ENCODE data around the gene OSTM1.

OSTM1 gene

GRCh38 chr6:108100003-108100402 lies 25.5 kb upstream of the OSTM1 start:
- DNase-seq, result no peak

GRCh38 chr6:108097882-108098281 lies 23.3 kb upstream of the OSTM1 start:
- DNase-seq, result no peak

DNA sequence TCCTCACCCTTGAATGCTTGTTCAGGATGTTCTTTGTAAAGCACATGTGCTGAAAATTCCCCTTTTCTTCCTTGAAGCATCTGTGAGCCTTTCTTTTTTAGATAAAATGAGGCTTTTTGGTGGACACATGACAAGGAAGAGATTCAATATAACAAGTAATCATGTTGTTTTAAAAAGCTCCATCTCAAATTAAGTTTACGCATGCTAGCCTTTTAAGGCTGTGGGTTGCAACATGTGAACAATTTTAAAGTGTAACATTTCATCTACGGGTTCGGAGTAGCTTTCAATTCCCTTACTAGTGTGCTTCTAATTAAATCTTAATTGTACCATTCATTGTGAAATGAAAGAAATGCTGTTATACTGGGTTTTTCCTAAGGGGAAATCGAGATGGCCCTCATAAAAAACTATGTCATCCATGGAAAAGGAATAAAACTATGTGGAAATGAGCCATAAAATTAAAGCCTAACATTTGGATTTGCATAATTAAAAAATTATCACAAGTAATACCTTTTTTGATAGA lies 19.3 kb upstream of the OSTM1 start:
- no peak for DNase-seq

- DNase-seq, result no peak
Measured at GRCh38 chr6:108091288-108091687, 16.7 kb upstream of the OSTM1 start.

GRCh38 chr6:108083349-108083748 lies 8.8 kb upstream of the OSTM1 start:
- DNase-seq, result no peak

GRCh38 chr6:108082539-108082938 lies 8.0 kb upstream of the OSTM1 start:
- no peak for DNase-seq

DNA sequence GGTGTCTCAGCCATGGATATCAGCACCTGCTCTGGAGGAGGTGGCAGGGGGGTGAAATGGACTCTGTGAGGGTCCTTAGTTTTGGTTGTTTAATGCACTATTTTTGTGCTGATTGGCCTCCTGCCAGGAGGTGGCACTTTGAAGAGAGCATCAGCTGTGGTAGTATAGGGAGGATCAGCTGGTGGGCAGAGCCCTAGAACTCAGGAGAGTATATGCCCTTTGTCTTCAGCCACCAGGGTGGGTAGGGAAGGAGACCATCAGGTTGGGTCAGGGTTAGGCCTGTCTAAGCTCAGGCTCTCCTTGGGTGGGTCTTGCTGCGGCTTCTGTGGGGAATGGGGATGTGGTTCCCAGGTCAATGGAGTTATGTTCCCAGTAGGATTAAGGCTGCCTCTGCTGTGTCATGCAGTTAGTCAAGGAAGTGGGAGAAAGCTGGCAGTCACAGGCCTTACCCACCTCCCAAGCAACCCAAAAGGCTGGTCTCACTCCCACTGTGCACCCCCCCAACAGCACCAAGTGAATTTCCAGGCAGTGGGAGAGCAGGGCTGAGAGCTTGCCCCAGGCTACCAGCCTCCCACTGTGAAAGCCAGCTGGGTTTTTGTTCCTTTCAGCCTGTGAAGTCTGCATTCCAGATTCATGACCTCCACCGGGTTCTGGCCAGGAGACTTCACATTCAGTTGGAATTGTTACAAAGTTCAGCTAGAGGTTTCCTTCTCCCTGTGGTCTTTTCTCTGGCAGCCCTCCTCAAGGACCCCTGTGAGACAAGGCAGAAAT lies 5.7 kb upstream of the OSTM1 start:
- DNase-seq, result no peak

GRCh38 chr6:108078191-108078590 lies 3.6 kb upstream of the OSTM1 start:
- DNase-seq, result no peak

GRCh38 chr6:108074057-108074358 lies 533 bp downstream of the OSTM1 start:
- DNase-seq, result no peak

GRCh38 chr6:108071736-108072276 lies 2.7 kb downstream of the OSTM1 start:
- DNase-seq, result no peak

DNA sequence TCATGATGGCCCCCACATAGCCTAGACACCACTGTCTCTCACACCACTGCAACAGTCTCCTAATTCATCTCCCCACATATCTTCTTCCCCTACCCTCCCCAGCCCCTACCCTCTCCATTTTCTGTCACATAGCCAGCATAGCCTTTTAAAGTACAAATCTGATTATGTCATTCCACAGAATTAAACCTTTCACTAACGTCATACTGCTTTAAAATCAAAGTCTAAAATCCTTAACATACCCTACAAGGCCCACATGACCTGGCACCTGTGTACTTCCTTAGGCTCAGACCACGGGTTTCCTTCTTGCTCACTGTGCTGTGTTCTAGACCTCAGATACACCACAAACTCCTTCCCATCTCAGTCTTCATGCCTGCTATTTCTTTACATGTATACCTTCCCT lies 5.9 kb downstream of the OSTM1 start:
- no peak for DNase-seq

GRCh38 chr6:108068182-108068581 lies 6.4 kb downstream of the OSTM1 start:
- no peak for DNase-seq

DNA sequence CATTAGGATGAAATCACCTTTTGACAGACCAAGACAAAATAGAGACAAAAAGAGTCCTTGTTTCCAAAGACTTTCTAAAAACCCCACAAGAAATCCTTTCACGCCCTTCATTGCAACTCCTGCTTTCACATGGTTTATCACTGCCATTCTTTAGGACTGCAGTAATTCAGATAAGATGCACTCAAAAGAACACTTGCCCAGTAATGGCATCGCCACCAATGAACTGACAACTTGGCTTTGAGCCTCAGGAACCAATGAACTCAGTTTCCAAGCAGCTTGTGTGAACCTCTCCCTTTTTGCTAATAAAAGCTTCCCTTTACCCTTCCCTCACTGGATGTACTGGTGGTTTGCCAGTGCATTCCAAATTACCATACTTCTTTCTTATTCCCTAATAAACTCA lies 21.8 kb downstream of the OSTM1 start:
- DNase-seq, result no peak

DNA sequence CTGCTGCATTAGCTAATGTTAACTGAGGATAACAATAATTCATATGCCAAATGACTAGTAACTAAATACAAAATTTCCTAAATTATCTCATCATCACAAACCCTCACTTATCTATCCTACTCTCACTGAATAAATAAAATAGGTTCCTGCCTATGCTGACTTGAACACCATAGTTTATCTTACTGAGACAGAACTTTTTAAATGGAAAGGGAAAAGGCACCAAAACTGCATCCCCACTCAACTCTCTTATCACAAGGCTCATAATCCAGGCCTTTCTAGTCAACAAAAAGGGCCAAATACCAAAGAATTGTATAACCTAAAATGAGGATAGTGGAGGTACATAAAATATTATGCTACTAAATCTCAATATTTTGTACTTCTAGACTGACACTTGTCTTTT lies 23.1 kb downstream of the OSTM1 start:
- DNase-seq, result no peak

DNA sequence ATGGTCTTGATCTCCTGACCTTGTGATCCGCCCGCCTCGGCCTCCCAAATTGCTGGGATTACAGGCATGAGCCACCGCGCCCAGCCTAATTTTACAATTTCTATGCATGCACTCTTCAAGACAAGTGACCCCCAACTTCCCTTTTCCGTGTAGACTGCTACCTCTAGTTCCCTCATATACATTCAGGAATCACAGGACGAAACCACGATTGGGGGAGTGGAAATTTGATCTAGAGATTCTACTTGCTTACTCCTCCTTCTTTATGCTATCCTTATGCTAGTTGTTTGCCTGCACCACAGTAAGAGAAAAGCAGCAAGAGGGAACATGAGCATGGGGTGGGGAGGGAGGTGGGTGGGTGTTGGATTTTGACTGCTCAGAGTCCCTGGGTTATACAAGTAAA lies 34.9 kb downstream of the OSTM1 start:
- no peak for DNase-seq

DNA sequence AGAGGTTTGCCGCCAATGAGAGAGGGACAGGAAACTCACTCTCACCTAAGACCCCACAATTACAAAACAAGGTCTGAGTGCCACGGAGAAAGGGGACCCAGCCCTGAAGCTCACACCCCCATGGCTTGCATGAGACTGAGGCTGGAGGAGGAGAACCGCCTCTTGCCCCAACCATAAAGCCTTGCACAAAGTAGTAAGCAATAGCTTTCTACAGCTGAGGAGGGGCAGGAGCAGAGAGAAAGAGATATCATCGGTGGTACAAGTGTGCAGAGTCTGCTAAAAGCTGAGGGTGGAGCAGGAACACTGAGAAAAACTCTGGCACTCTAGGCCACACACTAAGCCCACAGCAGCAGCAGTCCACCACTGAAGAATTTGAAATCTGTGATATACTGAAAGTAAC lies 37.7 kb downstream of the OSTM1 start:
- DNase-seq, result no peak

GRCh38 chr6:108031968-108032367 lies 42.6 kb downstream of the OSTM1 start:
- no peak for DNase-seq

DNA sequence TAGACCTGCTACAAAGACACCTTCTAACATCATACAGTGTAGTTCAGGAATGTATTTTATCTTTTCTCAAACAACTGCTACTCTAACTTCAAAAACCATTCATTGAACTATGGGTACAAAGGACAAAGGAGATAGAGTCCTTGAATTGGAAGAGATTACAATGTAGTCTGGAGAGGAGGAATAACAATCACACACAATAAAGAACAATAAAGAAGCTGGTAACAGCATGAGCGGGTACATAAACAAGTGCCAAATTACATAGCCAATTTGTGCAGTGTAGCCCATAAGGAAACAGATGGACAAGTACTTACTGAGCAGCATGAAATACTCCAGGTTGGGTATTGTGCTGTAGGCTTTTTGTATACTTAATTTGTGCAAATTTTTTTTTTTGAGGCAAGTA lies 44.3 kb downstream of the OSTM1 start:
- no peak for DNase-seq

DNA sequence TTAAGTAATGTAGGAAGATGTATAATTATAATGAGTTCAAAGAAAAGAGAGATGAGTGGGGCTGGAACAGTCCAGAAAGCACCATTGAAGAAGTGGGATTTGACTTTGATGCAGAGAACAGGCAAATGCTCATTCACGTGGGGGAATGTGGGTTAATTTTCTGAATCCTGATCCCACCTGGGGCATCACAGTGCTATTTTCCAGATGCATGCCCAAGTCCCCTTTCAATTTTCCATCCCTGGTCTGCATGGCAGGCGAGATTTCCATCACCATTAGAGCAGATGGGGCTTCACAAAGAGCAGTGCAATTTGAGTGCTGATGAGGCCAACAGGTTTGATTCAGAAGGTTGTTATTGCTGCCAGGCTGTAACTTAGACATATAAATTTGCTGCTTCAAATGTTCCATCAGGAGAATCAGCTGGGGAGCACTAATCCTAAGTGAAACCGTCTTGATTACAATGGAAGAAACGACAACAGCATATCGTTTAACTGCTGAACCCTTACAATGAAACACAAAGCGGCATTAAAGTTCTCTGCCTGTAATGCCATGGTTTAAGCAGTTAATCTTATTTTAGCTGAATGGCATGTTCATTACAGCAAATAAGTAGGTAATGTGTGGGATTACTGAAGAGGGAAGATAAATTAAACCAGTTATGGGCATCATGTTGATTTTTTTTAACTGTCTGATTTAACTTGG lies 45.2 kb downstream of the OSTM1 start:
- DNase-seq, result peak in 1 of 2 experiments; percentile 47

- peak in 1 of 2 experiments; percentile 2 for DNase-seq
Measured at GRCh38 chr6:108027594-108027993, 46.9 kb downstream of the OSTM1 start.

- DNase-seq, result no peak
Measured at GRCh38 chr6:108027056-108027455, 47.5 kb downstream of the OSTM1 start.

- no peak for DNase-seq
Measured at GRCh38 chr6:108024427-108025073, 50.0 kb downstream of the OSTM1 start.

DNA sequence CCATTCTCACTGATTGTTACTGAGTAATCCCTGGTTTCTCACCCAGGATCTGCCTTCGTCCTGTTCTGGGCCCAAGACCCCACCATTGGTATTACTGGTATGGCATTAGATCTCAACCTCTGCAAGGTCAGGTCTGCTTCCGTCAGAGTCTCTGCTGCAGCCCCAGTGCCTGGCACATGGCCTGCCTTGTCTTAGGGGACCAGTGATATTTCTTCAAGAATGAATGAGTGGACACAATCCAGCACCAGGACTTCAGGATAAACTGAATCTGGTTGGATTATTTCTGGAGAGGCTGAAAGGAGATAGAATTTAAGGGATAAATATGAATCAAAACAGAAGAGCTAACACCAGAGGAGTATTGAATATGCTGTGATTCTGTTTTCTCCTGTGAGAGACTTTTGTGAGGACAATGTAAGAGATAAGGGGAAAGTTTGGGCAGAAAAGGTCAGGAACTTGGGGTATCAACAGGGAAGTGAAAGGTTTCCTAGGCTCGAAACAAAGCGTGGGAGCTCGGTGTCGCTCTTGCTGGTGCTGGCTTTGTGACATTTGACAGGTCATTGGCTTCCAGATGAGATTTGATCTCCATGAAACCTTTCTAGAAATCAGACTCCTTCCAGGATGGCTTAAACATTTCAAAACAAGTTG lies 53.9 kb downstream of the OSTM1 start:
- no peak for DNase-seq

Data from NCI-H1930 (cell line).